Measurements from ENCODE around the gene TNKS2.

TNKS2 gene

GRCh38 chr10:91776266-91776665 is 22.0 kb upstream of the TNKS2 start:
- no peak for DNase-seq (ENCODE audit: low read depth)
- no peak for TF ChIP-seq CTCF (IDR thresholded peaks at IDR 0.05; ENCODE audit: insufficient read depth, low read depth, low read length, missing control alignments)
- no peak overlapping the region for H3K4me3 ChIP-seq (ENCODE audit: low read depth, low read length)

GRCh38 chr10:91778485-91778884 is 19.7 kb upstream of the TNKS2 start:
- DNase-seq (ENCODE audit: low read depth), result no peak
- H3K4me3 ChIP-seq (ENCODE audit: low read depth, low read length), result no peak overlapping the region
- TF ChIP-seq CTCF (IDR thresholded peaks at IDR 0.05; ENCODE audit: insufficient read depth, low read depth, low read length, missing control alignments), result no peak

- H3K4me3 ChIP-seq (ENCODE audit: low read depth, low read length), result no peak overlapping the region
- TF ChIP-seq CTCF (IDR thresholded peaks at IDR 0.05; ENCODE audit: insufficient read depth, low read depth, low read length, missing control alignments), result no peak
- no peak for DNase-seq (ENCODE audit: low read depth)
Observed at GRCh38 chr10:91779011-91779605, 19.1 kb upstream of the TNKS2 start.

GRCh38 chr10:91782539-91782938 is 15.7 kb upstream of the TNKS2 start:
- no peak for TF ChIP-seq CTCF (IDR thresholded peaks at IDR 0.05; ENCODE audit: insufficient read depth, low read depth, low read length, missing control alignments)
- H3K4me3 ChIP-seq (ENCODE audit: low read depth, low read length), result no peak overlapping the region
- no peak for DNase-seq (ENCODE audit: low read depth)

- no peak for DNase-seq (ENCODE audit: low read depth)
- no peak overlapping the region for H3K4me3 ChIP-seq (ENCODE audit: low read depth, low read length)
- TF ChIP-seq CTCF (IDR thresholded peaks at IDR 0.05; ENCODE audit: insufficient read depth, low read depth, low read length, missing control alignments), result no peak
Observed at GRCh38 chr10:91785830-91786229, 12.4 kb upstream of the TNKS2 start.

- TF ChIP-seq CTCF (IDR thresholded peaks at IDR 0.05; ENCODE audit: insufficient read depth, low read depth, low read length, missing control alignments), result no peak
- DNase-seq (ENCODE audit: low read depth), result no peak
- H3K4me3 ChIP-seq (ENCODE audit: low read depth, low read length), result no peak overlapping the region
Observed at GRCh38 chr10:91787258-91787657, 11.0 kb upstream of the TNKS2 start.

- TF ChIP-seq CTCF (IDR thresholded peaks at IDR 0.05; ENCODE audit: insufficient read depth, low read depth, low read length, missing control alignments), result no peak
- no peak for DNase-seq (ENCODE audit: low read depth)
- H3K4me3 ChIP-seq (ENCODE audit: low read depth, low read length), result no peak overlapping the region
Observed at GRCh38 chr10:91787810-91788209, 10.4 kb upstream of the TNKS2 start.
